HCT116 (cell line): Measurements from ENCODE around the gene ARPC4. TPM values are rescaled to one million over a fixed set of nuclear protein-coding genes. Genes with fewer than 3 reads are reported as not detected.
A peak's percentile ranks its signal among the peaks of the same experiment; 100 is the strongest.

ENCODE experiments used
- ATAC-seq: fragments of 200-7000 bp; cut with Tn5 transposase; 2 replicates; pipeline ENCODE4 v1.9.1; 2020; ENCODE audit warnings: mild to moderate bottlenecking, moderate library complexity
- BruUV-seq: library from RNA; stranded (reverse); fragments of 400-500 nt; replicated peaks from 2 replicates; lab custom pipeline; 2021; lab: Mats Ljungman, UMichigan
- CTCF ChIA-PET: fragments of 300-600 bp; sonication (Branson Sonifier 250); formaldehyde crosslinking; loops from one replicate; lab custom pipeline; 2021; ENCODE audit warnings: antibody characterized with exemption; lab: Charles Lee
- POLR2A ChIA-PET: fragments of 300-600, 350-600 bp; sonication (Branson Sonifier 250); formaldehyde crosslinking; loops from one replicate; lab custom pipeline; 2021; ENCODE audit warnings: antibody characterized with exemption; lab: Charles Lee
- RAD21 ChIA-PET, 2 experiments: fragments of 300-600 bp; sonication (Branson Sonifier 250); formaldehyde crosslinking; loops; one replicate each; lab custom pipeline; 2023; ENCODE audit warnings: low total read pairs in 2 of 2; ENCODE audit not compliant: uncharacterized antibody in 2 of 2, unreplicated experiment in 2 of 2, low non-redundant PET in 1 of 2; lab: Charles Lee
- DNase-seq: peaks from one replicate; pipeline ENCODE4 v3.0.0-alpha.2; 2010; ENCODE audit warnings: low read depth, low spot score
- H2AFZ ChIP-seq: fragments of 200-600 bp; shearing (Covaris generic), sonication (generic); 2 replicates; pipeline ENCODE4 v1.6.1; 2017; ENCODE audit warnings: low read depth, mixed run types, mixed read lengths, antibody characterized with exemption, low read length; ENCODE audit not compliant: poor library complexity, severe bottlenecking
- H3K27ac ChIP-seq: 2 replicates; pipeline ENCODE4 v1.5.1; 2012; ENCODE audit warnings: low read depth, low read length
- H3K27me3 ChIP-seq: fragments of 200-600 bp; sonication (generic); 2 replicates; pipeline ENCODE4 v1.6.1; 2016; ENCODE audit warnings: mixed run types, low read length, mixed read lengths; ENCODE audit not compliant: insufficient read depth
- H3K36me3 ChIP-seq, 2 experiments: fragments of 200-500 bp in 1 of 2; fragments of 200-600 bp in 1 of 2; sonication (Bioruptor generic) in 1 of 2; sonication (generic) in 1 of 2; 2 replicates each; pipeline versions ENCODE4 v1.5.1 to v1.6.1; 2014 to 2016; ENCODE audit warnings: low read length in 2 of 2, inconsistent platforms in 1 of 2, mixed read lengths in 1 of 2, mixed run types in 1 of 2; ENCODE audit not compliant: insufficient read depth in 2 of 2, control insufficient read depth in 1 of 2
- H3K4me1 ChIP-seq, 2 experiments: fragments of 200-600 bp in 1 of 2; sonication (generic) in 1 of 2; 2 replicates each; pipeline versions ENCODE4 v1.5.1 to v1.6.1; 2012 to 2017; ENCODE audit warnings: low read length in 2 of 2, inconsistent platforms in 1 of 2, mild to moderate bottlenecking in 1 of 2, mixed read lengths in 1 of 2, mixed run types in 1 of 2, moderate library complexity in 1 of 2; ENCODE audit not compliant: insufficient read depth in 2 of 2, control insufficient read depth in 1 of 2
- H3K4me2 ChIP-seq: fragments of 200-600 bp; sonication (generic); 2 replicates; pipeline ENCODE4 v1.6.1; 2017; ENCODE audit warnings: mixed run types, low read length, mixed read lengths
- H3K4me3 ChIP-seq, 2 experiments: fragments of 200-600 bp in 1 of 2; sonication (generic) in 1 of 2; replicated peaks in 1 of 2; 2 replicates each; pipeline ENCODE4 v1.5.1; 2011 to 2016; ENCODE audit warnings: low read length in 2 of 2, control low read depth in 1 of 2, low read depth in 1 of 2, mild to moderate bottlenecking in 1 of 2, mixed read lengths in 1 of 2, mixed run types in 1 of 2
- H3K79me2 ChIP-seq: fragments of 200-600 bp; sonication (generic); 2 replicates; pipeline ENCODE4 v1.6.1; 2017; ENCODE audit warnings: mild to moderate bottlenecking, mixed run types, low read length, moderate library complexity, mixed read lengths; ENCODE audit not compliant: insufficient read depth
- H3K9ac ChIP-seq: fragments of 200-600 bp; sonication (generic); 2 replicates; pipeline ENCODE4 v1.6.1; 2016; ENCODE audit warnings: low read length, mixed read lengths
- H3K9me2 ChIP-seq: fragments of 200-600 bp; sonication (generic), shearing (Covaris generic); 2 replicates; pipeline ENCODE4 v1.6.1; 2017; ENCODE audit warnings: mixed run types, mild to moderate bottlenecking, moderate library complexity; ENCODE audit not compliant: insufficient read depth
- H3K9me3 ChIP-seq, 2 experiments: fragments of 200-500 bp in 1 of 2; fragments of 200-600 bp in 1 of 2; sonication (Bioruptor generic) in 1 of 2; sonication (generic) in 1 of 2; 2 replicates each; pipeline ENCODE4 v1.6.1; 2014 to 2017; ENCODE audit warnings: low read length in 2 of 2, mixed read lengths in 2 of 2, inconsistent platforms in 1 of 2, low read depth in 1 of 2, mild to moderate bottlenecking in 1 of 2, mixed run types in 1 of 2, moderate library complexity in 1 of 2; ENCODE audit not compliant: control insufficient read depth in 1 of 2, insufficient read depth in 1 of 2
- H4K20me1 ChIP-seq: fragments of 200-600 bp; sonication (generic), shearing (Covaris generic); 2 replicates; pipeline ENCODE4 v1.6.1; 2017; ENCODE audit warnings: mixed run types, mild to moderate bottlenecking, moderate library complexity; ENCODE audit not compliant: insufficient read depth
- CEBPB ChIP-seq: IDR thresholded peaks from 2 replicates; pipeline ENCODE4 v1.6.1; 2012; ENCODE audit warnings: low read depth
- EGR1 ChIP-seq: IDR thresholded peaks from 2 replicates; pipeline ENCODE4 v1.6.1; 2012; ENCODE audit warnings: low read depth
- ELF1 ChIP-seq: IDR thresholded peaks from 2 replicates; pipeline ENCODE4 v1.6.1; 2012; ENCODE audit warnings: low read depth, borderline replicate concordance
- POLR2AphosphoS5 ChIP-seq: IDR thresholded peaks from 2 replicates; pipeline ENCODE4 v1.6.1; 2011; ENCODE audit warnings: mild to moderate bottlenecking, low read depth, low read length, moderate library complexity
- SIN3A ChIP-seq: IDR thresholded peaks from 2 replicates; pipeline ENCODE4 v1.6.1; 2012; ENCODE audit warnings: low read depth
- SRF ChIP-seq: IDR thresholded peaks from 2 replicates; pipeline ENCODE4 v1.6.1; 2012; ENCODE audit warnings: low read depth
- intact Hi-C: fragments of 100-400 bp; cut with micrococcal nuclease; formaldehyde crosslinking; loops from 2 replicates; pipeline ENCODE4 v1.10.0; 2022
- total RNA-seq: library from RNA; stranded (reverse); gene quantifications from one replicate; pipeline ENCODE4 v1.2.1, GENCODE V29; 2021; ENCODE audit not compliant: unreplicated experiment
- TF ChIP-seq, protein P1 (sequence below): IDR thresholded peaks from 2 replicates; pipeline ENCODE4 v1.6.1; 2012; ENCODE audit warnings: low read depth
- TF ChIP-seq, protein P2 (sequence below): IDR thresholded peaks from 2 replicates; pipeline ENCODE4 v1.6.1; 2012
- TF ChIP-seq, protein P3 (sequence below), 3 experiments: fragments of 200-600 bp in 1 of 3; sonication (generic) in 1 of 3; IDR thresholded peaks in 2 of 3; conservative IDR thresholded peaks in 1 of 3; 2 replicates each; pipeline ENCODE4 v1.5.1; 2012 to 2017; ENCODE audit warnings: low read depth in 2 of 3, low read length in 2 of 3, antibody characterized with exemption in 1 of 3, borderline replicate concordance in 1 of 3, control low read depth in 1 of 3, mild to moderate bottlenecking in 1 of 3, mixed read lengths in 1 of 3, mixed run types in 1 of 3, moderate library complexity in 1 of 3; ENCODE audit not compliant: insufficient read depth in 1 of 3
- TF ChIP-seq, protein P4 (sequence below): IDR thresholded peaks from 2 replicates; pipeline ENCODE4 v1.6.1; 2012

The ARPC4 gene
- total RNA-seq, 1 experiment from 2014 or later, result 110 TPM

DNA sequence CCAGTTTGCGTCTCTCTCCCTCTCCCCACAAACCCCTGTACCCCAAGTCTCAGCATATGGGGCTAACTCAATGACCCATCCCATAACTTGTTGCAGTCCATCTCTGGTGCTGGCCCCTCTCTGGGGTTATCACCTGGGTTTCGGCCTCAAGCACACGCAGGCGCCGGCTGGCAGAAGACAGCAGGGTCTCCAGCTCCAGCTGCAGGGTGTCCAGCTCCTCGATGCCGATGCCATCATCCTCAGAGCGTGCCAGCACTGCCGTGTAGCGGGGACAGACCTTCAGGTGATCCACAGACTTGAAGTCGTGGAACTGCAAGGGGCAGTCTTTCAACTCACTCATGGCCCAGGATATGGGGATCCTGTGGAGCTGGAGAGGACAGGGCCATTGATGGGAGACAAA, 1.8 kb upstream of the ARPC4 start:
- ATAC-seq (no peak), DNase-seq (no peak)
- Histone ChIP-seq H3K9ac (peak overlapping the region; percentile 97; the same call in 1 of the 2 replicates), H4K20me1 (no peaks in the 10 kb centered on the region), H3K9me3 (no peaks in the 10 kb centered on the region), H3K4me1 (peaks cover 0 to 18% of the 10 kb centered on the region in 2 experiments; a peak in 3 of 4 replicates), H3K4me2 (peak overlapping the region; percentile 93), H3K9me2 (no peaks in the 10 kb centered on the region), H3K36me3 (peaks cover 15 to 17% of the 10 kb centered on the region in 2 experiments; a peak in 2 of 4 replicates), H2AFZ (no peak overlapping the region), H3K27me3 (no peaks in the 10 kb centered on the region), H3K4me3 (peak overlapping the region; percentile 81 to 87; a peak in 3 of 4 replicates), H3K79me2 (peaks cover 41% of the 10 kb centered on the region), H3K27ac (0 out of 2 replicates have a peak overlapping the region, but pooled peaks have one; percentile 82)
- TF ChIP-seq, protein P1, sequence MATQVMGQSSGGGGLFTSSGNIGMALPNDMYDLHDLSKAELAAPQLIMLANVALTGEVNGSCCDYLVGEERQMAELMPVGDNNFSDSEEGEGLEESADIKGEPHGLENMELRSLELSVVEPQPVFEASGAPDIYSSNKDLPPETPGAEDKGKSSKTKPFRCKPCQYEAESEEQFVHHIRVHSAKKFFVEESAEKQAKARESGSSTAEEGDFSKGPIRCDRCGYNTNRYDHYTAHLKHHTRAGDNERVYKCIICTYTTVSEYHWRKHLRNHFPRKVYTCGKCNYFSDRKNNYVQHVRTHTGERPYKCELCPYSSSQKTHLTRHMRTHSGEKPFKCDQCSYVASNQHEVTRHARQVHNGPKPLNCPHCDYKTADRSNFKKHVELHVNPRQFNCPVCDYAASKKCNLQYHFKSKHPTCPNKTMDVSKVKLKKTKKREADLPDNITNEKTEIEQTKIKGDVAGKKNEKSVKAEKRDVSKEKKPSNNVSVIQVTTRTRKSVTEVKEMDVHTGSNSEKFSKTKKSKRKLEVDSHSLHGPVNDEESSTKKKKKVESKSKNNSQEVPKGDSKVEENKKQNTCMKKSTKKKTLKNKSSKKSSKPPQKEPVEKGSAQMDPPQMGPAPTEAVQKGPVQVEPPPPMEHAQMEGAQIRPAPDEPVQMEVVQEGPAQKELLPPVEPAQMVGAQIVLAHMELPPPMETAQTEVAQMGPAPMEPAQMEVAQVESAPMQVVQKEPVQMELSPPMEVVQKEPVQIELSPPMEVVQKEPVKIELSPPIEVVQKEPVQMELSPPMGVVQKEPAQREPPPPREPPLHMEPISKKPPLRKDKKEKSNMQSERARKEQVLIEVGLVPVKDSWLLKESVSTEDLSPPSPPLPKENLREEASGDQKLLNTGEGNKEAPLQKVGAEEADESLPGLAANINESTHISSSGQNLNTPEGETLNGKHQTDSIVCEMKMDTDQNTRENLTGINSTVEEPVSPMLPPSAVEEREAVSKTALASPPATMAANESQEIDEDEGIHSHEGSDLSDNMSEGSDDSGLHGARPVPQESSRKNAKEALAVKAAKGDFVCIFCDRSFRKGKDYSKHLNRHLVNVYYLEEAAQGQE, result no peak
- TF ChIP-seq, protein P2, sequence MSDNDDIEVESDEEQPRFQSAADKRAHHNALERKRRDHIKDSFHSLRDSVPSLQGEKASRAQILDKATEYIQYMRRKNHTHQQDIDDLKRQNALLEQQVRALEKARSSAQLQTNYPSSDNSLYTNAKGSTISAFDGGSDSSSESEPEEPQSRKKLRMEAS, result no peak
- TF ChIP-seq SRF (no peak), POLR2AphosphoS5 (no peak), ELF1 (no peak), SIN3A (no peak), EGR1 (no peak), CEBPB (no peak)
- TF ChIP-seq, protein P3, sequence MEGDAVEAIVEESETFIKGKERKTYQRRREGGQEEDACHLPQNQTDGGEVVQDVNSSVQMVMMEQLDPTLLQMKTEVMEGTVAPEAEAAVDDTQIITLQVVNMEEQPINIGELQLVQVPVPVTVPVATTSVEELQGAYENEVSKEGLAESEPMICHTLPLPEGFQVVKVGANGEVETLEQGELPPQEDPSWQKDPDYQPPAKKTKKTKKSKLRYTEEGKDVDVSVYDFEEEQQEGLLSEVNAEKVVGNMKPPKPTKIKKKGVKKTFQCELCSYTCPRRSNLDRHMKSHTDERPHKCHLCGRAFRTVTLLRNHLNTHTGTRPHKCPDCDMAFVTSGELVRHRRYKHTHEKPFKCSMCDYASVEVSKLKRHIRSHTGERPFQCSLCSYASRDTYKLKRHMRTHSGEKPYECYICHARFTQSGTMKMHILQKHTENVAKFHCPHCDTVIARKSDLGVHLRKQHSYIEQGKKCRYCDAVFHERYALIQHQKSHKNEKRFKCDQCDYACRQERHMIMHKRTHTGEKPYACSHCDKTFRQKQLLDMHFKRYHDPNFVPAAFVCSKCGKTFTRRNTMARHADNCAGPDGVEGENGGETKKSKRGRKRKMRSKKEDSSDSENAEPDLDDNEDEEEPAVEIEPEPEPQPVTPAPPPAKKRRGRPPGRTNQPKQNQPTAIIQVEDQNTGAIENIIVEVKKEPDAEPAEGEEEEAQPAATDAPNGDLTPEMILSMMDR (IDR thresholded peaks at IDR 0.05 in 2 of 3, conservative IDR thresholded peaks at IDR 0.05 in 1 of 3; ENCODE audit: borderline replicate concordance in 1 of 3, insufficient read depth in 1 of 3, low read depth in 2 of 3, low read length in 2 of 3), result no peak
- TF ChIP-seq, protein P4, sequence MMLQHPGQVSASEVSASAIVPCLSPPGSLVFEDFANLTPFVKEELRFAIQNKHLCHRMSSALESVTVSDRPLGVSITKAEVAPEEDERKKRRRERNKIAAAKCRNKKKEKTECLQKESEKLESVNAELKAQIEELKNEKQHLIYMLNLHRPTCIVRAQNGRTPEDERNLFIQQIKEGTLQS, result no peak
- POLR2A ChIA-PET, result no interaction called here
- RAD21 ChIA-PET, result no interaction called here
- CTCF ChIA-PET, result no interaction called here
- BruUV-seq, result no TSS peak
- intact Hi-C loops, result no loop called here
